ENCODE data around the gene FAM53B.

The FAM53B gene

DNA sequence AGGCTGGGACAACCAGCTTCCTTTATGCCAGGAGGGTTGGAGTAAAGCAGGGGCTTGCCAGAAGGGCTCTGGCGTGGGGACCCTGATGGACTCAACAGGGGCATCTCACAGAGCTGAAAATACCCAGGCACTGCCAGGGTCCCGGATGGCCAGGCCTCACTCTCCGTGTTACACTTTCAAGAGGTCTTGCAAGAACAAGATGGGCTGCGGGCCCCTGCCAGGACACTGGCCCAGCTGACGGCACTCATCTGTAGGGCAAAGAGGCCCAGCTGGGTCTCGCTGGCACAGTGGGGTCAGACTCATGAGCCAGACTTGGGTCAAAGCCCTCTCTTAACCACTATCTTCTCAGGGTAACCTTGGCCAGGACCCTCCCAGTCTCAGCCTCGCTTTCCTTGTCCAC, 90.9 kb downstream of the FAM53B start:
- Histone ChIP-seq H3K9me3 (ENCODE audit: low read length) (no peaks in the 10 kb centered on the region), H3K9ac (ENCODE audit: low read length) (no peak overlapping the region), H3K36me3 (ENCODE audit: insufficient read depth, low read length) (peaks cover 6% of the 10 kb centered on the region), H3K27ac (ENCODE audit: low read depth, low read length) (no peak overlapping the region), H3K4me3 (ENCODE audit: low read depth in 1 of 2, low read length in 2 of 2) (no peak overlapping the region), H3K4me1 (ENCODE audit: insufficient read depth, low read length) (peaks cover 15% of the 10 kb centered on the region), H3K27me3 (ENCODE audit: control insufficient read depth in 1 of 2, insufficient read depth in 2 of 2, low read length in 2 of 2) (no peaks in the 10 kb centered on the region)

GRCh38 chr10:124652701-124653100, 91.5 kb downstream of the FAM53B start:
- Histone ChIP-seq H3K27ac (ENCODE audit: low read depth, low read length) (no peak overlapping the region), H3K27me3 (ENCODE audit: control insufficient read depth in 1 of 2, insufficient read depth in 2 of 2, low read length in 2 of 2) (no peaks in the 10 kb centered on the region), H3K9ac (ENCODE audit: low read length) (no peak overlapping the region), H3K36me3 (ENCODE audit: insufficient read depth, low read length) (peaks cover 6% of the 10 kb centered on the region), H3K4me3 (ENCODE audit: low read depth in 1 of 2, low read length in 2 of 2) (no peak overlapping the region), H3K4me1 (ENCODE audit: insufficient read depth, low read length) (peaks cover 21% of the 10 kb centered on the region), H3K9me3 (ENCODE audit: low read length) (no peaks in the 10 kb centered on the region)

DNA sequence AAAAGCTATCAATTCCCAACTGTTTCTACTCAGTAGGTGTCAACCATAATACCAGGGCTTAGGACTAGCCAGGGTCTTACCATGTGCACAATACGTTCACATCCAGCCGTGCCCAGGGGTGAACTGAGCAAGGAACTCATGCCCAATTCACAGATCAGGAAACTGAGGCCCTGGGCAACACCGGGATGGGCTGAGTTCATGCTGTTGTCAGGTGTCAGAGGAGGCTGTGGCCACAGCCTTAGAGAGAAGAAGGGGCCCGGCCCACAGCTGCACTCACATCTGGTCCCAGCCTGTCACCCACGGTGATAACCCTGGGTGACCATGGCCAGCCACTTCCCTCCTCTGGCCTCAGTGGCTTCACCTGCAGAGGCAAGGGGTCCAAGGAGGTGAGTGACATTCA, 92.0 kb downstream of the FAM53B start:
- no peak overlapping the region for H3K4me3 ChIP-seq (ENCODE audit: low read depth in 1 of 2, low read length in 2 of 2)
- no peak overlapping the region for H3K27ac ChIP-seq (ENCODE audit: low read depth, low read length)
- no peaks in the 10 kb centered on the region for H3K27me3 ChIP-seq (ENCODE audit: control insufficient read depth in 1 of 2, insufficient read depth in 2 of 2, low read length in 2 of 2)
- peaks cover 6% of the 10 kb centered on the region for H3K36me3 ChIP-seq (ENCODE audit: insufficient read depth, low read length)
- H3K4me1 ChIP-seq (ENCODE audit: insufficient read depth, low read length): peaks cover 26% of the 10 kb centered on the region
- H3K9me3 ChIP-seq (ENCODE audit: low read length): no peaks in the 10 kb centered on the region
- no peak overlapping the region for H3K9ac ChIP-seq (ENCODE audit: low read length)

GRCh38 chr10:124651402-124651891, 92.7 kb downstream of the FAM53B start:
- Histone ChIP-seq H3K4me1 (ENCODE audit: insufficient read depth, low read length) (peaks cover 34% of the 10 kb centered on the region), H3K4me3 (ENCODE audit: low read depth in 1 of 2, low read length in 2 of 2) (no peak overlapping the region), H3K9ac (ENCODE audit: low read length) (no peak overlapping the region), H3K27ac (ENCODE audit: low read depth, low read length) (no peak overlapping the region), H3K9me3 (ENCODE audit: low read length) (no peaks in the 10 kb centered on the region), H3K27me3 (ENCODE audit: control insufficient read depth in 1 of 2, insufficient read depth in 2 of 2, low read length in 2 of 2) (no peaks in the 10 kb centered on the region), H3K36me3 (ENCODE audit: insufficient read depth, low read length) (peaks cover 6% of the 10 kb centered on the region)

DNA sequence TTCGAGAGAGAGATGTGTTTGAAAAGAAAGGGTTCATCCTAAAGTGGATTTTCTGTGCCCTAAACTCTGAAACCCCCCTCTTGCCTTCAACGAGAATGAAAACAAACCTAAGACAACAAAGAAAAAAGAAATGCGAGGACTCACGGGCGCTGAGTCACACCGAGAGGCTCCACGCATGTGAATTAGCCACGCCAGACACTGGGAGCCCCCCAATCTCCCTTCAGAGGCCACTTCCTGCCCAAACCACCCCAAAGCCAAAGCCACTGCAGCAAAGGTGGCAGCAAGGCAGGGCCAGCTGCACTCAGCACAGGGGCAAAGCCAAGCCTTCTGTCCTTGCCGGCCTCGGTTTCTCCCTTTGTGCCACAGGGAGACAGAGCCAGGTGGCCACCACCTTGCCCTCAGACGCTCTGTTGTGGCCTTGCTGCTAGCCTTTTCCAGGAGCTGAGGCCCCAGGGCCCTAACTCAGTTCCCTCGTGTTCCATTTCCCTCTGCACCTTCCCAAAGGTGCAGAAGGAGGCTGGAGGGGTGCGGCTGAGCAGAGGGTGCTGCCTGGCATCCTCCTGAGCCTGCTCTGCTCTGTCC, 93.3 kb downstream of the FAM53B start:
- Histone ChIP-seq H3K4me3 (ENCODE audit: low read depth in 1 of 2, low read length in 2 of 2) (no peak overlapping the region), H3K9me3 (ENCODE audit: low read length) (no peaks in the 10 kb centered on the region), H3K4me1 (ENCODE audit: insufficient read depth, low read length) (peaks cover 39% of the 10 kb centered on the region), H3K36me3 (ENCODE audit: insufficient read depth, low read length) (peaks cover 6% of the 10 kb centered on the region), H3K27ac (ENCODE audit: low read depth, low read length) (no peak overlapping the region), H3K27me3 (ENCODE audit: control insufficient read depth in 1 of 2, insufficient read depth in 2 of 2, low read length in 2 of 2) (no peaks in the 10 kb centered on the region), H3K9ac (ENCODE audit: low read length) (no peak overlapping the region)

DNA sequence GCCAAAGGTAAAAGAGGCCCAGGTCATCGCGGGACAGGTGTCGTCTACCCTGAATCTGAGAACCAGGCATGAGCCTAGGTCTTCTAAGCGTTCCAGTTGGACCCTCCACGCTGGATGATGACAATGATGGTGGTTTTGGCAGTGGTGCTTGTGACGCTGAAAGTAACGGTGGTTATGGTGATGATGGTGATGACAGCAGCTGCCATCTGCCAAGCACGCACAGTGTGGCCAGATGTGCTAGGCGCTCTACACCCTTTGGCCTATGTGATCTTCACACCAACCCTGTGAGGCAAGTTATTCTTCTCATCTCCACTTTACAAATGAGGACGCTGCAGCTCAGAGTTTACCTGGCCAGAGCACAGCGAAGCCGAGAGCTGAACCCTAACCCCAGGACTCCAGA, 93.9 kb downstream of the FAM53B start:
- Histone ChIP-seq H3K4me1 (ENCODE audit: insufficient read depth, low read length) (peaks cover 45% of the 10 kb centered on the region), H3K27ac (ENCODE audit: low read depth, low read length) (no peak overlapping the region), H3K4me3 (ENCODE audit: low read depth in 1 of 2, low read length in 2 of 2) (no peak overlapping the region), H3K36me3 (ENCODE audit: insufficient read depth, low read length) (peaks cover 4% of the 10 kb centered on the region), H3K9me3 (ENCODE audit: low read length) (no peaks in the 10 kb centered on the region), H3K9ac (ENCODE audit: low read length) (no peak overlapping the region), H3K27me3 (ENCODE audit: control insufficient read depth in 1 of 2, insufficient read depth in 2 of 2, low read length in 2 of 2) (no peaks in the 10 kb centered on the region)

DNA sequence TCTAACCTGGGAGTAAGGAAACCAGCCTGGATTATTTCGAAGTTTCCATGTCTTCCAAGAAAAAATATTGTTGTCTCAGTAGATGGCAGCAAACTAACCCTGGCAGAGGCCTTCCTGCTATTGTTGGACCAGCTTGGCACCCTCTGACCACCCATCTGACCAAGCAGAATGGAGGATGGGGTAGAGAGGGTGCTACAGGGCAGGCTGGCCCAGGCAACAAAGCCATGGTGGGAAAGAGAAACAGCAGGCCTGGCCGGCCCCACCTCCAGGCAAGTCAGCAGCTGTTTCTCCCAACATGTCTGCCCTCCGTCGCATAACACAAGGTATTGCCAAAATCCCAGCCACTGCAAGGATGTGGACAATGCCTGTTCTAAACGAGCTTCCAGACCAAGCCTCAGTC, 95.0 kb downstream of the FAM53B start:
- Histone ChIP-seq H3K9ac (ENCODE audit: low read length) (no peak overlapping the region), H3K36me3 (ENCODE audit: insufficient read depth, low read length) (no peaks in the 10 kb centered on the region), H3K4me3 (ENCODE audit: low read depth in 1 of 2, low read length in 2 of 2) (no peak overlapping the region), H3K9me3 (ENCODE audit: low read length) (no peaks in the 10 kb centered on the region), H3K27ac (ENCODE audit: low read depth, low read length) (peak overlapping the region; percentile 71), H3K27me3 (ENCODE audit: control insufficient read depth in 1 of 2, insufficient read depth in 2 of 2, low read length in 2 of 2) (no peaks in the 10 kb centered on the region), H3K4me1 (ENCODE audit: insufficient read depth, low read length) (peaks cover 48% of the 10 kb centered on the region)

DNA sequence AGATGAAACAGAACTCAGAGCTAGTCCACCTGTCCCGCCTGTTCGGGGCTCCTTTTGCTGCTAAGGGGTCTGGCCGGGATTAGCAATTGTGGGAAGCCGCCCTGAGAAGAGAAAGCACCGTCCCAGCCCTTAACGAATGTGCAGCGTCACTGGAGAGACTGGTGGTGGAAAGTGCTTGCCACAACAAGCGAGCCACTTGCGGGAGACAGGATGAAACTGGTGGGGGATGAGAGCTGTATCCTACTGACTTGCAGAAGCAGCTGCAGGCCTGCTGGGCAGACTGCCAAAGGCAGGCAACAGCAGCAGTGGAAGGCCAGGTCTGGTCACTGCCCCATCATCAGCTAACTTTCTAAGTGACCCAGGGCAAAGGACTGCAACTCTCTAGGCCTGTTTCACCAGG, 95.4 kb downstream of the FAM53B start:
- no peaks in the 10 kb centered on the region for H3K36me3 ChIP-seq (ENCODE audit: insufficient read depth, low read length)
- H3K9ac ChIP-seq (ENCODE audit: low read length): peak overlapping the region; percentile 6
- no peaks in the 10 kb centered on the region for H3K9me3 ChIP-seq (ENCODE audit: low read length)
- H3K4me3 ChIP-seq (ENCODE audit: low read depth in 1 of 2, low read length in 2 of 2): peak overlapping the region in 1 of 2 donors; percentile 4
- peak overlapping the region; percentile 71 for H3K27ac ChIP-seq (ENCODE audit: low read depth, low read length)
- no peaks in the 10 kb centered on the region for H3K27me3 ChIP-seq (ENCODE audit: control insufficient read depth in 1 of 2, insufficient read depth in 2 of 2, low read length in 2 of 2)
- peaks cover 52% of the 10 kb centered on the region for H3K4me1 ChIP-seq (ENCODE audit: insufficient read depth, low read length)

DNA sequence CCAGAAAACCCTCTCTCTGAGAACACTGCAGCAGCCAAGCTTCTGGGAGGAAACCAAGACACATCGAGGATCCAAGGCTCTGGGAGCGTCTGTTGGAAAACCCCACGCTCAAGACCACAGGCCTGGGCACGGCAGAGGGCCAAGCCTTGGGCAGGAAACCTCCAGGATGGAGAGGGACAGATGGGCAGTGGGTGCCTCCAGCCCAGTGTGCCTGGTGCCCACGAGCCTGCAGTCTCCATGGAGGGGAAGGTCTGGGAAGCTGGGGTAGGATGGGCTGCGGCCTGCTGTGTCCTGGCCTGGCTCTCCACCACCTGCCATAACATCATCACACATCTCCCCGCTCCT, 96.1 kb downstream of the FAM53B start:
- peak overlapping the region; percentile 6 for H3K9ac ChIP-seq (ENCODE audit: low read length)
- peak overlapping the region; percentile 71 for H3K27ac ChIP-seq (ENCODE audit: low read depth, low read length)
- H3K4me1 ChIP-seq (ENCODE audit: insufficient read depth, low read length): peaks cover 52% of the 10 kb centered on the region
- H3K9me3 ChIP-seq (ENCODE audit: low read length): no peaks in the 10 kb centered on the region
- H3K4me3 ChIP-seq (ENCODE audit: low read depth in 1 of 2, low read length in 2 of 2): peak overlapping the region in 1 of 2 donors; percentile 4
- H3K27me3 ChIP-seq (ENCODE audit: control insufficient read depth in 1 of 2, insufficient read depth in 2 of 2, low read length in 2 of 2): no peaks in the 10 kb centered on the region
- H3K36me3 ChIP-seq (ENCODE audit: insufficient read depth, low read length): no peaks in the 10 kb centered on the region

GRCh38 chr10:124647421-124648130, 96.6 kb downstream of the FAM53B start:
- H3K27me3 ChIP-seq (ENCODE audit: control insufficient read depth in 1 of 2, insufficient read depth in 2 of 2, low read length in 2 of 2): no peaks in the 10 kb centered on the region
- no peaks in the 10 kb centered on the region for H3K9me3 ChIP-seq (ENCODE audit: low read length)
- no peaks in the 10 kb centered on the region for H3K36me3 ChIP-seq (ENCODE audit: insufficient read depth, low read length)
- no peak overlapping the region for H3K9ac ChIP-seq (ENCODE audit: low read length)
- H3K27ac ChIP-seq (ENCODE audit: low read depth, low read length): peak overlapping the region; percentile 71
- H3K4me3 ChIP-seq (ENCODE audit: low read depth in 1 of 2, low read length in 2 of 2): no peak overlapping the region
- H3K4me1 ChIP-seq (ENCODE audit: insufficient read depth, low read length): peaks cover 57% of the 10 kb centered on the region

DNA sequence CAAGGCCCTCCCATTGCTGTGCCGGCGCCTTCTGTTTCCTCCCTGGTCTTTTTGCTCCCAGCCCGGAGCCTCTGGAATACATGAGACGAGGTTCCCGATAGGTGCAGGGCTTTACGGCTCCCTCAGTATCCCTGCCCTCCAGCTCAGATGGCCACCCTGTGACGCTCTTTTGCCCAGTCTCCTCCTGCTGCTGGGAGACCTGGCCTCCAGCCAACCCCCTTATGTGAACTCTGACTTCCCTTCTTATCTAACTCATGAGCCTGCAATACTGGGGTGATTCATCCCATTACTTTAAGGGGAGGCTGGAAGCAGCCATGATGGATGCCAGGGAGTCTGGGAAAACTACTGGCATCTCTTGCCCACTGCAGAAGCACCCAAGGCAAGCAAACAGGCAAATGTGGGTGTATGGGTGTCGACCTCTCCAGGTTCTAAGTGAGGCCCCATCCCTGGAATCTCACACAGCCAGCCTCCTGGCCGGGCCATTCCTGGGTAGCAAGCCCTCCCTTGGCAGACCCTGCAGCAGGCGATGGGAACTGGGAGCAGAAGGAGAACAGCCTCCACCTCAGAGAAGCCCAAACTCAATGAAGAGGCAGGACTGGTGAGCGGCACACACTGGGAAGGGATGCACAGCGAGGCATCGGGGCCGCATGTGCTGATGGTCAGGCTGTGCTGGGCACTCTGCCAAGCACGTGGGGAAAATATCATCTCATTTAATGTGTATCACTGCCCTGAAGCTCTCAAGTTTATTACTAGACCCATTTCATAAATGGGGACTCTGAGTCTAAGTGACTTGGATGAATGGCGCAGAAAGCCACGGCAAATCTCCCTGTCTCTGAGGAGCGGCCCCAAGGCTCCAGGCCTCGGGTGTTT, 97.5 kb downstream of the FAM53B start:
- H3K36me3 ChIP-seq (ENCODE audit: insufficient read depth, low read length): no peaks in the 10 kb centered on the region
- H3K4me3 ChIP-seq (ENCODE audit: low read depth in 1 of 2, low read length in 2 of 2): no peak overlapping the region
- H3K27ac ChIP-seq (ENCODE audit: low read depth, low read length): peak overlapping the region; percentile 25
- H3K4me1 ChIP-seq (ENCODE audit: insufficient read depth, low read length): peaks cover 65% of the 10 kb centered on the region
- no peaks in the 10 kb centered on the region for H3K9me3 ChIP-seq (ENCODE audit: low read length)
- H3K27me3 ChIP-seq (ENCODE audit: control insufficient read depth in 1 of 2, insufficient read depth in 2 of 2, low read length in 2 of 2): no peaks in the 10 kb centered on the region
- H3K9ac ChIP-seq (ENCODE audit: low read length): no peak overlapping the region
